Activated CD4-positive, alpha-beta T cell treated with anti-CD3 and anti-CD28 coated beads, Interleukin-2, Interleukin-4, amounts not matched to agents 100 ng/mL and 50 ng/mL, durations not matched to agents 16 hours and 8 hours (primary cell): ENCODE results near the gene NRG2.

Source experiments
- DNase-seq: peaks from one replicate; pipeline ENCODE4 v3.0.0-alpha.2; 2020; ENCODE audit warnings: low spot score

The NRG2 gene

GRCh38 chr5:139810341-139811273 is 232.5 kb downstream of the NRG2 start:
- DNase-seq = no peak

- DNase-seq = no peak
Observed at GRCh38 chr5:139809331-139809810, 233.7 kb downstream of the NRG2 start.

- no peak for DNase-seq
Observed at GRCh38 chr5:139808481-139809330, 234.4 kb downstream of the NRG2 start.

DNA sequence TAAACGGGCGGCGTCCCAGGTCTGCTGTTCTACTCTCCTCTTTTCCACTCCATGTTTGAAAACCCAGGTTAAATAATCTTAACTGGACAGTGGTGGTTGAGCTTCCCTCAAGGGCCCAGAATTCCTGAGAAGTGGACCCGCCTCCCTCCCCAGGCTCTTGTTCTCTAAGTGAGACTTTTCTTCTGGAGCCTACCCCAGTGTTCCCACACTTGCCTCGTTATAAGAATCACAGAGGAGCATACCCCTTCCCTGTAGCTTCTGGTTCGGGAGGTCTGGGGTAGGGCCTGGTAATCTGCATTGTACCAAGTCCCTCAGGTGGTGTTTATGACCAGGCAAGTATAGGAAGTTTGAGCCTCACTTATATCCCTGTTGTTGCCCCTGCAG is 235.5 kb downstream of the NRG2 start:
- DNase-seq = no peak

DNA sequence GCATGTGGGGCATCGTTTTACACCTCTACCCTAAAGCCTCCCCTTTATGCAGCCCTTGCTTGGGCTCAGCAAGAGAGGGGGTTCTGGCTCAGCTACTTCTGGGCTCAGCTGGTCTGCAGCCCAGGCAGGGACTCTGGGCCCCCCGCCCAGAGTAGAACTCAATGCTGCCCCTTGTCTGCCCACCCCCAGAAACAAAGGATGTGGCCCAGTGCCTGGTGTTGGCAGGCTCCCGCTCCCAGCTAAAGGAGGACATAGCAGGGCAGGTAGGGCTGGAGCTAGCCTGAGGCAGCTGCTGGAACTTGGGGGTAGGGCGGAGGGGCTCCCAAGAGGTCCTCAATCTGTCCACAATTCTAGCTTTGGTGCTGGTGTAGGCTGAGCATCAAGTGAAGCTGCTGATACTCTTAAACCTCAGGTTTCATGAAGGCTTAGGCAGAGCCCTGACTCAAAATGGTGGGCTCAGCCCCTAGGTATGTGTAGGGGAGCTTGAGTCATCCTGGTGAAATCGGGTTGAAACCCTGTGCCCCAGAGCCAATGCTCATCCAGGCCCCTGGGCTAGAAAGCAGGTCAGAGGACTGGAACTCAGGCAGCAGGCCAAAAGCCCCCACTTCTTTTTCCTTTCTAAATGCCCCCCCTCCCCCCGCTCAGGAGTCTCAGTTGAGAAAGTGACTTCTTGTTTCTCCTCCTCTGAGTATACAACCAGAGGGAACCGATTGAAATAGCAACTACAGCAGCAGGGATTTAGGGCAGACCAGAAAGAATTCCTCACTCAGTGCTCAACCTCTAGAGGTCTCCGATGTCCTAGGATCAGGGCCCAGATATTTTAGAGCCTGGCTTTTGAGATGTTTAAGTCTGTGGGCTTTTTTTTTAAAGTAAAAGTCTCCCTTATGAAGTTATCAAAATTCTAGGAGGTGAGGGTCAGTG is 236.1 kb downstream of the NRG2 start:
- no peak for DNase-seq

GRCh38 chr5:139806111-139806510 is 237.0 kb downstream of the NRG2 start:
- DNase-seq = no peak

DNA sequence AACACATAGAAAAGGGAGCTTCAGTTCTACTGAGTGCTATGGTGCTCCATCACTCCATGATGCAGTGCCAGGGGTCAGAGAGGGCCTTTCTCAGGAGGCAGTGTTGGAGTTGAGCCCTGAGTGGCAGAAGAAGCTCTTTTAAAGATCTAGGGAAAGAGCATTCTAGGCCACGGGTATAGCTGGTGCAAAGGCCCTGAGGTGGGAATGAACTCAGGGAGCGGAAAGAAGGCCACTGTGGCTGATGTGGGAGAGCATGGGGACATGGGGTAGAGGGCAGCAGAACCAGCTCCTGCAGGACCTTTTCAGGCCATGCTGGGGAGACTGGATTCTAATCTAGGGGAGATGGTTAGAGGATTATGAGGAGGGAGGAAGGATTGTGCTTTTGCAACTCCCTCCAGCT is 237.6 kb downstream of the NRG2 start:
- DNase-seq = no peak

DNA sequence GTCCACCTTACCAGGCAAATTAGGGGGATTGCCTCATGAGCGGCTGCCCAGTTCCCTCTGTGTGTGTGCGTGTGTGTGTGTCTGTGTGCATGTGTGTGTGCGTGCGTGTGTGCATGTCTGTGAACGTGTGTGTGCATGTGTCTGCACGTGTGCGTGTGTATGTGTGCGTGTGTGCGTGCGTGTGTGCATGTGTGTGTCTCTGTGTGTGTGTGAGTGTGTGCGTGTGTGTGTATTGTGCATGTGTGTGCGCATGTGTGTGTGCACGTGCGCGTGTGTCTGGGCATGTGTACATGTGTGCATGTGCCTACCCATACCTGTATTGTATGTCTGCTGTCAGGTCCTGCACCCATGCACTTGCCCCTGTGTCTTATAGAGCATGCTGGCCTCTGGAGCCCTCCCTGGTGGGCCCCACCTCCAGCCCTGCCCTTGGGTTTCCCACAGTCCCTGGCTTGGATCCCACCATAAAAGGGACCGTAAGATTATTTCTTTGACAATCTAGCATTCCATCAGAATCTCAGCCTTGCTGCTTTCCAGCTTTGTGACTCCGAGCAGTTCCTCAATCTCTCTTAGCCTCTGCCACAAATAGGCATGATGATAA is 238.2 kb downstream of the NRG2 start:
- DNase-seq = no peak

DNA sequence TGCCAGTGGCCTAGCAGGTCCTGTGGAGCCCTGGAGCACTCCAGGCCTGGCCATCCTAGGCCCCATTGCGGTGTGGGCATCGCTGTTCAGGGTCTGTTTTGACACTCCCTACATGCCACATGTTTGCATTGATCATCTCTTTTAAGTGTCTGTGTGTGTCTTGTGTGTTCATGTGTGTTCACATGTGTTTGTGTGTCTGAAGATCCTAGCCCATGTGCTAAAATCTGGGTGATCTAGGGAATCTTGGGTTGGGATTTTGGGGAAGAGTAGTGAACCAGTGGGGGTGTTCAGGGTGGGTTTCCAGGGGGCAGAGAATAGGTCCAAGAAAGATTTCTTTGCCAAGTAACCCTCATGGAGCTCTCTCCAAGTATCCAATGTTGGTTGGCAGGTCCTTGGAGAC is 239.1 kb downstream of the NRG2 start:
- no peak for DNase-seq

DNA sequence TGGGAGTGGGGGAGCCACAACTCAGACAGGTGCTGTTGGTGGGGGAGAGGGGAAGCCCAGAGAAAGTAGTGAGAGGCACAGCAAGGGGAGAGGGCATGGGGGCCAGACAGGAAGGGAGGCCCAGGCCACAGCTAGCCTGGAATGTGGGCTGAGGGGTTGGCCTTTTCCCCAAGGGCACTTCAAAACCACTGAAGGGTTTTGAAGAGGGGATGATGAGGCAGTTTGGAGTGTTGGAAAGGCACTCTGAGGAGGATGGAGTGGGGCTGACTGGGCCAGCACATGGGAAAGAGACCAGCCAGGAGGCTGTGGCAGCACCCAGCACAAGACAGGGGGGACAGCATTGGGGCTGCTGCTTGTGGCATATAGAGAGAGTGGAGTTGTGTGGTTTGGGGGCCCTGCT is 243.7 kb downstream of the NRG2 start:
- DNase-seq = no peak

DNA sequence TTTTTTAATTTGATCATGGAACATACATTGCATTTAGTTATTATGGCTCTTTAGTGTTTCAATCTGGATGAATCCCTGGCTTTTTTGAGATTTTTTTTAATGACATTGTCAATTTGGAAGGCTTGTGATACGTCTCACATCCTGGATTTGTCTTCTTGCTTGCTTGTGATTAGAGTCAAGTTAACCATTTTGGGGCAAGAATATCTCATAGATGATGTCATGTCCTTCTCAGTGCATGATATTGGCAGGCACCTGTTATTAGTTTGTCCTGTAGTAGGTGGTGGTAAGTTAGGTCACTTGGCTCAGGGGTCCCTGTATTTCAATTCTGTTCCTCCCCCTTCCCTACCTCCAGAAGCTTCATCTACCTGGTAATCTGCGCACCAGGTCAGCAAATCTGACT is 244.2 kb downstream of the NRG2 start:
- DNase-seq = no peak

DNA sequence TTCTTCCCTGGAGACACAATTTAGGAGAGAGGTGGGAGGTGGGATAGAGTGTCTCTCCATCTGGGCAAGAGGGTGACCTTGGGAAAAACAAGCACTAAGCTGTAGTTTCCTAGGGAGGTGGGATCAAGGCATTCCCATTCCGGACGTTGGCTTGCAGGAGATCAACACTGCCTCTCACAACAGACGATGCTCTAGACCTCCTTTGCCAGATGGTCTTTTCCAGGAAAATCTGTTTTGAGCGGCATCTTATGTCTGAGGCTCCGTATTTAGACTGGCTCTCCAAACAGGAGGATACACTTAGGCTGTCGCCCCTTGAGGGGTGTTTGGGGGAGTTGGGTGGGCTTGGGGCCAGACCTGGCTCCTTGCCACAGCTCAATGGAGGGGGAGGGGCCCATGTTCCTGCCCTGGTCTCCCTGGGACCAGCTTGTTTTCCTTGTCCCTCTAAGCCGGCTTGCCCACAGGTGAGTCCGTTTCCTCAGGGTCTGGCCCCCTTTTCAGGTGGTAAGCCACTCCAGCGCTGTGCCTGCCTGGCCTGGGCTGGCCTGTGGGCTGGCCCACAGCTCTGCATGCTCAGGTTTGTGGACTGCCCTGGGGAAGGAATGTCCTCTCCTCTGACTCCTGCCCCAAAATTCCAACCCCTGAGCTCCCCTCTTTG is 245.1 kb downstream of the NRG2 start:
- DNase-seq = no peak

- no peak for DNase-seq
Observed at GRCh38 chr5:139797335-139797734, 245.8 kb downstream of the NRG2 start.
